A172 (cell line): ENCODE data around the gene ADGRL1. TPM values are rescaled to one million over a fixed set of nuclear protein-coding genes. Genes with fewer than 3 reads are reported as not detected.
A peak's percentile ranks its signal among the peaks of the same experiment; 100 is the strongest.
"Not testable (repeated sequence)": the region's sequence is repeated elsewhere in the genome, so short reads cannot be mapped to it uniquely, and the experiment has no call there.

ENCODE experiments used
- DNase-seq: peaks from one replicate; pipeline ENCODE4 v3.0.0-alpha.2; 2015; ENCODE audit warnings: low spot score
- total RNA-seq: library from RNA; depleted of rRNA; stranded (reverse); fragments of >200 nt; shearing (Covaris generic); gene quantifications from 2 replicates; pipeline ENCODE4 v1.2.3, GENCODE V29; 2014

Gene ADGRL1
- total RNA-seq, 1 experiment from 2014 or later: 5.1 TPM

- DNase-seq: no peak
These were observed 44.7 kb downstream of the ADGRL1 start for GRCh38 chr19:14161305-14161704.

DNA sequence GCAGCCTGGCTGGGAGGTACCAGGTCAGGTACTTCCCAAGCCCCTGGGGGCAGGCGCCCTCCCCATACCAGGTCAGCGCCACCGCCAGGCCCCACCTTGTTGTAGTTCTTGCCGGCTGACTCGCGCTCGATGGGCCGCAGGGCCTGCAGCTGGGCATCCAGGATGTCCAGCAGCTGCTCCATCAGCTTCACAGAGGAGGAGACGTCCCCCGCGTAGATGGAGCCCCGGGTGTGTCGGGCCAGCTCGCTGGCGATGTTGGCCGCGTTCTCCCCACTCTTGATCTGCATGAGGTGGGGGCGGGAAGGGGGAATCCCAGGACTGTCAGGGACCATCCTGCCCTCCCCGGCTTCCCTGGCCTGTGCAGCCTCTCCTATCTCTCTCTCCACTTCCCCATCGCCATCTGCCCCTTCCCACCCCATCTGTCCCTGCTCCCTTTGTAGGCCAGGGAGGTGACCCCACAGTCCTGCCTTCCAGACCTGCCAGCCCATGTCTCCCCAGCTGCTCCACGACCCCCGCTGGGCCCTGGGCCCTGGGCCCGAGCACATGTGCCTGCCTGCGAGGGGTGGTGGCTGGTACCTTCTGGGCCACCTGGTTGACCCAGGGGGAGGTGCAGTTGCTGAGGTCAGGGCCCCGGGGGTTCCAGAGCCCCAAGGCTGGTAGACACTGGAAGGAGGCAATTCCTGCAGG, 45.8 kb downstream of the ADGRL1 start:
- no peak for DNase-seq

DNA sequence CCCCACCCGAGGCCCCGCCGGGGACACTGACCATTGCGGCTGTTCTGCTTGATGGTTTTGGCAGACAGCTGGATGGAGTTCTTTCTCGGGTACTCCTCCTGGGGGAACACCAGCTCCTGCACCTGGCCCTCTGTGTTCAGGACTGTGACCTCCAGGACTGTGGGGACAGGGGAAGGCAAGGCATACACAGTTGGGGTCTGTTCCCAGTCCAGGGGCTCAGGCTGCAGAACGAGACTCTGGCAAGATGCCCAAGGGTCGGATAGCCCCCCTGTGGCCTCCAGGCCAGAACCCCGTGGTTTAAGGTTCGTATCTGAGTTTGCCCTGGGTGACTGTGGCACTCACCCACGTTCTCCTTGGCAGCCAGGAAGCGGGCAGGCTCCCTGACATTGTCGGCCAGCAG, 46.9 kb downstream of the ADGRL1 start:
- no peak for DNase-seq

DNA sequence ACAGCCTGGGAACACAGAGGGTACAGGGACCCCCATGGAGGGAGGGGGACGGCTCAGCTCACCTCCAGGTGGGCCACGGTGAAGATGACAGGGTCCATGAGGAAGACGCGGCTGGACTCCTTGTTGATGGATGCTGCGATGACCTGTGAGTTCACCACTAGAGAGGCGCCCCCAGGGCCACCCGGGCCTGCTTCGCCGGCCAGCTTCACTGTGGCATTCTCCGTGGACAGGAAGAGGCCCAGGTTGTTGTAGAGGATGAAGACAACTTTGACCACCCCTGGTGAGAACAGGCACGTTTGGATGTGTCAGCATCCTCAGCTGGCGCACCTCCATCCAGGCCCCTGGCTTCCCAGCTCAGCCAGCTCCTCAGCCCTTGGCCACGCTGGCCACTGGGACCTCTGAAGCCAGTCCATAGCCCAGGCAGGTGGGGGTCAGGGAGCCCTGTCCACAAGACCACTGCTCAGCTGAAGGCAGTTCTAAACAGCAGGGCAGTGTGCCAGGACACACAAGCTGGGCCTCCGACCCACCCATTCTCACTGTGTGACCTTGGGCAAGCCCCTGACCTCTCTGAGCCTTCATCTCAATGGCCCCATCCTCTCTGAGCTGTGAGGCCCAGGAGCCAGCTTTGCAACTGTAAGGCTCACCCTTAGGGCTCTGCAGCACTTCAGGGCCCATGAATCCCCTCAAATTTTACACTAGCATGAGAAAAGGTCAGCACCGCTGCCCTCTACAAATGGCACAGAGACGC, 47.5 kb downstream of the ADGRL1 start:
- DNase-seq: no peak

DNA sequence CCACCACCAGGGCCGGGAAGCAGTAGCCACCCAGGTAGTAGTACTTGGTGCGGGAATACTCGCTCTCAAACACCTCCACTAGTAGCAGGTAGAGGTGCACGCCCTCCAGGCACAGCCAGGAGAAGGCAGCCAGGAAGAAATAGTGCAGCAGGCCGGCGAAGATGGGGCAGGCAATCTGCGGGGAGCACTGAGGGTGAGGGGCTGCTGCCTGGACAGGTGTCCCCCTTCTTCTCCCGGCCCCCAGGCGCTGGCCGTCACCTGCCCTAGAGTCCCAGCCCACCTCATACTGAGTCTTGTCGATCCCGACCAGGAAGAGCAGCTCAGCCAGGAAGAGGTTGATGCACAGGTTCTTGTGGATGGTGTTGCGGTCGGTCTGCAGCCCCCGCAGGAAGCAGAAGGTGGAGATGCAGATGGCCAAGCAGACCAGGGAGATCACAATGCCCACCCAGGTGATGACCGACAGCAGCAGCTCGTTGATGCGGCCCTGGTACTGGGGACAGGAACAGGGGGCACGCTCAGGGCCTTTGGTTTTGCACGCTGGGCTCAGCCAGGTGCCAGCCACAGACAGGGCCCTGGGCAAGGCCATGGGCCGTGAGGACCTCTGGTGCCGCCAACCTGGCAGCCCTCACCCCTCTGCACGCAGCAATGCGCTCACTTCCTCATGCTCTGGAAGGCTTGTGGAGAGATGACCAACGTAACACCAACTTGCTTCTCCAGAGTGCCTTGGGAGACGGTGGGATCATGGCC, 48.8 kb downstream of the ADGRL1 start:
- DNase-seq: no peak

- no peak for DNase-seq
These were observed 49.8 kb downstream of the ADGRL1 start for GRCh38 chr19:14156122-14156521.

GRCh38 chr19:14155371-14155770, 50.6 kb downstream of the ADGRL1 start:
- no peak for DNase-seq

DNA sequence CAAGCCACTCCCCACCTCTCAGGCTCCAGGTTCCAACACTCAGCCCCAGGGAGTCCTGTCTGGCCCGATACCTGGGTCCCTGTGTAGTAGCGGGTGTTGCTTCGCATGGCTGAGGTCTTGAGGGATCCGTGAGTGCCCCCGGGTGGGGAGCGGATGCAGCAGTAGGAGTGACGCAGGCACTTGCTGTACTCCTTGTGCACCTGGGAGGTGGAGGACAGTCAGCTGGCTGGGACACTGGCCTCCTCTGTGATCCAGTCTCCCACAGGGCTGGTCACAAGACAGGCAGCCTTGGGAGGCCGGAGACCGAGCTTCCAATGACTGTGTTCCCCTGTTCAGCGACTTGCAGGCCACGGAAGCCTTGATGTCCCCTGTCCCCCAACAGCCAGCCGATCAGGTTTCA, 53.3 kb downstream of the ADGRL1 start:
- DNase-seq: no peak

DNA sequence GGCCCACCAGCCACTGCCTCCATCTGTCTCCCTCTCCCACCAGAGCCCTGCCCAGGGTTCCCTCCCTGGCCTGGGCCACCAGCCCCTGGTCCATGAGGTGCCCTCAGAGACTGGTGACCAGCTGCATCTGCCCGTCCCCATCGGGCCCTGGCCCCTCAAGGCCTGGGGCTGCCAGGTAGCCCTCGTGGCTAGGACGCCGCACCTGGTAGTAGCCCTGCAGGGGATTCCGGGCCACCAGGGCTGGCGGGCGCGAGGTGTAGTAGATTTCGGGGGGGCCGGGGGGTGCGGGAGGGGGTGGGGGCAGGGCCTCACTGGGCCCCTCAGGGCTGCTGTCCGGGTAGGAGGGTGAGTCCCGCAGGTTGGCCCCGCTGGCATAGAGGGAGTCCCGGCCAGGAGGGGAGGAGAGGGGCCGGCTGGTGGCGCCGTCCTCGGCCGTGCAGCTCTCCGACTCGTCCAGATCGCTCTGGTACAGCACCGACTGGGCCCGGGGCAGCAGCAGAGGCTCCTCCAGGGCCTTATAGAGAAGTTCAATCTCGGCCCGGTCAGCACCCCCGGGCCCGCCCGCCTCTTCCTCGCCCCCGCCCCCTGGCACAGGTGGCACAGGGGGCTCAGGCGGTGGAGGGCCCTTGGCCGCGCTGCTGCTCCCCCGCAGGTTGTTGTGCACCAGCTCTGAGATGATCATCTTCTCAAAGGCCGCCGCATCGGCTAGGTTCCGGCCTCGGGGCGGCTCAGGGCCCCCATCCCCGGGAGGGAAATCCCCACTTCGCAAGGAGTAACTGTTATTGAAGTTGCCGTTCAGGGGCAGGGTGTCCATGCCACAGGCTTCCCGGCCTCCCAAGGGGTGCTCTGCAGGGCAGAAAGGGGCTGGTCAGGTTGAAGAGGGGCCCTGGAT, 55.0 kb downstream of the ADGRL1 start:
- no peak for DNase-seq

DNA sequence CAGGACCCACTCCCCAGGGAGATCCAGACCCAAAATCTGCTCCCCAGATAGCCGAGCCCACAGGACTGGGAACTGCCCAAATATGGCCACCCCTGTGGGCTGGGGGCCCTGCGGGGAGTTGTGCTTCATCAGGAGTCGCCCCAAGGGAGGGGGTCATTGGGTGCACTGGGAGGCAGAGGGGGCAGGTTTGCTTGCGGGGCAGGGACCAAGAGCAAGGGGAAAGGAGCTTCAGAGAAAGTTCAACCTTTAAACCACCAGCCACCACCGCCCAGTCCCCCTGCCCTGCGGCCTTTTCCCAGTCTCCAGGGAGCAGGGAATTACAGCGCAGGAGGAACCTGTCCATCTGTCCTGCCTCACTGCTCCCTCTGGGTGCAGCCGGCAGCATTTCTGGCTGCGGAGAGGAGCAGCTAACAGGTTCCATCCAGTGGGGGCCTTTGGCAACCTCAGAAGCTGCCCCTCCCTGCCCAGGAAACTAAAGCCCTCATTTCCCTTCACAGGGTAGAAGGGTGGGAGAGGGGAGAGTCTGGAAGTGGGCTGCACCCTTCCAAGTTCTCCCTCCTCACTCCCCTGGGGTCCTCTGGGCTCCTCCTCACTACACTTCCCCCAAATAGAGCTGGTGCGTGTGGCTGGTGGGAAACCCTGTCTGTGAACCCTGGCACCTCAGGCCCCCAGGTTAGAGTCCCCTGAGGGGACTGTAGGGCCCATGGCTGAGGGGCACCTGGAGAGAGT, 55.8 kb downstream of the ADGRL1 start:
- DNase-seq: no peak

- DNase-seq: no peak
These were observed 56.4 kb downstream of the ADGRL1 start for GRCh38 chr19:14149509-14149994.

GRCh38 chr19:14148751-14149410, 57.1 kb downstream of the ADGRL1 start:
- no peak for DNase-seq

GRCh38 chr19:14147797-14148605, 58.0 kb downstream of the ADGRL1 start:
- DNase-seq: peak; percentile 40

GRCh38 chr19:14146789-14147216, 59.2 kb downstream of the ADGRL1 start:
- DNase-seq: no peak

DNA sequence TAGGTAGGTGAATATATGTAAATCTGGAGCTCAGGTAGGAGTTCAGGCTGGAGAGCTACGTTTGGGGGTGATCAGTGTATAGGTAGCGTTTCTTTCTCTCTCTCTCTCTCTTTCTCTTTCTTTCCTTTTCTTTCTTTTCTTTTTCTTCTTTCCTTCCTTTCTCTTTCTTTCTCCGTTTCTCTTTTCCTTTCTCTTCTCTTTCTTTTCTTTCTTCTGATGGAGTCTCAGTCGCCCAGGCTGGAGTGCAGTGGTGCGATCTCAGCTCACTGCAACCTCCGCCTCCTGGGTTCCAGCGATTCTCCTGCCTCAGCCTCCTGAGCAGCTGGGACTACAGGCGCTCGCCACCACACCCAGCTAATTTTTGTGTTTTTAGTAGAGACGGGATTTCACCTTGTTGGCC, 59.8 kb downstream of the ADGRL1 start:
- not testable (repeated sequence) for DNase-seq

GRCh38 chr19:14145381-14145780, 60.6 kb downstream of the ADGRL1 start:
- no peak for DNase-seq

- no peak for DNase-seq
These were observed 63.4 kb downstream of the ADGRL1 start for GRCh38 chr19:14142262-14143190.

DNA sequence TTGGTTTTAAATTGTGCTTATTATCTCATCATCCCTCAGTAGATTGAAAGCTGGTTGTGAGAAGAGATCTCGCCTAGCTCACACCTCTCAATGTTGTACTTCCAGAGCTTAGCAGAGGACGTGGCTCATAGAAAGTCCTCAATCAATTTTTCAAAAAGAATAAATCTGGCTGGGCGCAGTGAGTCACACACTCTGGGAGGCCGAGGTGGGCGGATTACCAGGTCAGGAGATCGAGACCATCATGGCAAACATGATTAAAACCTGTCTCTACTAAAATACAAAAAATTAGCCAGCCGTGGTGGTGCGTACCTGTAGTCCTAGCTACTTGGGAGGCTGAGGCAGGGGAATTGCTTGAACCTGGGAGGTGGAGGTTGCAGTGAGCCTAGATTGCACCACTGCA, 64.9 kb downstream of the ADGRL1 start:
- DNase-seq: no peak
